ENCODE measurements around the gene LRRC4. TPM values are rescaled to one million over a fixed set of nuclear protein-coding genes. Genes with fewer than 3 reads are reported as not detected.
A peak's percentile ranks its signal among the peaks of the same experiment; 100 is the strongest.

LRRC4 gene
- total RNA-seq, 1 donor from 2014 or later, result 16.7 TPM

- ATAC-seq, result no peak
Measured at GRCh38 chr7:128005759-128006159, 25.5 kb downstream of the LRRC4 start.

GRCh38 chr7:128005117-128005516, 26.1 kb downstream of the LRRC4 start:
- no peak for ATAC-seq

GRCh38 chr7:128004623-128005022, 26.6 kb downstream of the LRRC4 start:
- no peak for ATAC-seq

GRCh38 chr7:128003787-128004186, 27.4 kb downstream of the LRRC4 start:
- ATAC-seq, result no peak

GRCh38 chr7:128003167-128003566, 28.1 kb downstream of the LRRC4 start:
- no peak for ATAC-seq

- no peak for ATAC-seq
Measured at GRCh38 chr7:128000854-128001265, 30.4 kb downstream of the LRRC4 start.

GRCh38 chr7:128000048-128000447, 31.2 kb downstream of the LRRC4 start:
- ATAC-seq, result peak; percentile 48

GRCh38 chr7:127998671-127999070, 32.6 kb downstream of the LRRC4 start:
- ATAC-seq, result no peak

GRCh38 chr7:127997226-127997922, 33.9 kb downstream of the LRRC4 start:
- no peak for ATAC-seq

GRCh38 chr7:127996253-127997071, 34.8 kb downstream of the LRRC4 start:
- no peak for ATAC-seq

GRCh38 chr7:127995881-127996215, 35.4 kb downstream of the LRRC4 start:
- ATAC-seq, result no peak

- no peak for ATAC-seq
Measured at GRCh38 chr7:127995156-127995880, 35.9 kb downstream of the LRRC4 start.

GRCh38 chr7:127993987-127994386, 37.2 kb downstream of the LRRC4 start:
- ATAC-seq, result no peak

- ATAC-seq, result no peak
Measured at GRCh38 chr7:127993317-127993716, 37.9 kb downstream of the LRRC4 start.

- ATAC-seq, result no peak
Measured at GRCh38 chr7:127988751-127989150, 42.5 kb downstream of the LRRC4 start.

GRCh38 chr7:127986581-127987521, 44.4 kb downstream of the LRRC4 start:
- no peak for ATAC-seq

GRCh38 chr7:127983804-127984332, 47.4 kb downstream of the LRRC4 start:
- ATAC-seq, result peak; percentile 72

GRCh38 chr7:127981965-127982364, 49.3 kb downstream of the LRRC4 start:
- ATAC-seq, result no peak

- no peak for ATAC-seq
Measured at GRCh38 chr7:127980901-127981300, 50.3 kb downstream of the LRRC4 start.

GRCh38 chr7:127979728-127980126, 51.5 kb downstream of the LRRC4 start:
- ATAC-seq, result no peak

- no peak for ATAC-seq
Measured at GRCh38 chr7:127979113-127979727, 52.0 kb downstream of the LRRC4 start.

GRCh38 chr7:127978421-127978820, 52.8 kb downstream of the LRRC4 start:
- no peak for ATAC-seq
